AG04449 (cell line): Measurements from ENCODE around the gene OR7G2.

ENCODE experiments used
- CTCF ChIA-PET: fragments of 350-600 bp; formaldehyde crosslinking; extraction: SDS; loops from one replicate; lab custom pipeline; 2021; ENCODE audit warnings: antibody characterized with exemption; lab: Yijun Ruan, JAX
- POLR2A ChIA-PET: fragments of 400-600, 350-600 bp; formaldehyde crosslinking; extraction: SDS; loops from one replicate; lab custom pipeline; 2020; ENCODE audit warnings: antibody characterized with exemption, inconsistent platforms; lab: Yijun Ruan, JAX
- DNase-seq: peaks from one replicate; pipeline ENCODE4 v3.0.0-alpha.2; 2010; ENCODE audit warnings: low read depth, low spot score
- H3K4me3 ChIP-seq: 2 replicates; pipeline ENCODE4 v1.5.1; 2011; ENCODE audit warnings: low read depth, mild to moderate bottlenecking, control low read depth, low read length
- CTCF ChIP-seq: IDR thresholded peaks from one replicate; pipeline ENCODE4 v1.5.1; 2011; ENCODE audit warnings: mild to moderate bottlenecking, moderate library complexity, low read length, control low read depth, inconsistent platforms; ENCODE audit not compliant: insufficient read depth; ENCODE audit errors: missing control alignments

Gene OR7G2

GRCh38 chr19:9107375-9107774, at the start of gene OR7G2:
OR7G2 (minus strand) TSS chr19:9107475; CDS start chr19:9103243, 4,232 bp downstream.
- no peak for TF ChIP-seq CTCF
- no peak within 1 kb of the TSS for H3K4me3 ChIP-seq
- POLR2A ChIA-PET: no interaction called here
- CTCF ChIA-PET: no interaction called here
- DNase-seq: no peak

GRCh38 chr19:9156304-9156703, 49.0 kb upstream of the OR7G2 start:
- CTCF ChIA-PET: no interaction called here
- no peak for TF ChIP-seq CTCF
- H3K4me3 ChIP-seq: no peak overlapping the region
- POLR2A ChIA-PET: no interaction called here
- no peak for DNase-seq

- ChIA-PET CTCF (no interaction called here), POLR2A (no interaction called here)
- no peak for TF ChIP-seq CTCF
- no peak overlapping the region for H3K4me3 ChIP-seq
- no peak for DNase-seq
Observed at GRCh38 chr19:9155591-9155990, 48.3 kb upstream of the OR7G2 start.

GRCh38 chr19:9151367-9151766, 44.1 kb upstream of the OR7G2 start:
- no peak overlapping the region for H3K4me3 ChIP-seq
- ChIA-PET CTCF (no interaction called here), POLR2A (no interaction called here)
- DNase-seq: no peak
- no peak for TF ChIP-seq CTCF

GRCh38 chr19:9150650-9151049, 43.4 kb upstream of the OR7G2 start:
- H3K4me3 ChIP-seq: no peak overlapping the region
- TF ChIP-seq CTCF: no peak
- POLR2A ChIA-PET: no interaction called here
- CTCF ChIA-PET: no interaction called here
- no peak for DNase-seq

- H3K4me3 ChIP-seq: no peak overlapping the region
- DNase-seq: no peak
- POLR2A ChIA-PET: no interaction called here
- TF ChIP-seq CTCF: no peak
- CTCF ChIA-PET: no interaction called here
Observed at GRCh38 chr19:9149997-9150396, 42.7 kb upstream of the OR7G2 start.
